Glutamatergic neuron (in vitro differentiated cells): ENCODE data around the gene ARID1B. TPM values are rescaled to one million over a fixed set of nuclear protein-coding genes. Genes with fewer than 3 reads are reported as not detected.

Experiments used
- DNase-seq: peaks from one replicate; pipeline ENCODE4 v3.0.0; 2022
- H3K27ac Mint-ChIP-seq: one replicate; pipeline ENCODE4 v1.8.0; 2020; ENCODE audit warnings: mild to moderate bottlenecking, mixed read lengths, inconsistent platforms; ENCODE audit not compliant: unreplicated experiment
- H3K27me3 Mint-ChIP-seq: one replicate; pipeline ENCODE4 v1.8.0; 2020; ENCODE audit warnings: mild to moderate bottlenecking, moderate library complexity, mixed read lengths, inconsistent platforms; ENCODE audit not compliant: unreplicated experiment
- H3K36me3 Mint-ChIP-seq: one replicate; pipeline ENCODE4 v1.8.0; 2020; ENCODE audit warnings: mild to moderate bottlenecking, mixed read lengths, inconsistent platforms; ENCODE audit not compliant: unreplicated experiment
- H3K4me1 Mint-ChIP-seq: one replicate; pipeline ENCODE4 v1.8.0; 2020; ENCODE audit warnings: mild to moderate bottlenecking, low read depth, mixed read lengths, inconsistent platforms; ENCODE audit not compliant: unreplicated experiment
- H3K4me3 Mint-ChIP-seq: one replicate; pipeline ENCODE4 v1.8.0; 2020; ENCODE audit warnings: mild to moderate bottlenecking, mixed read lengths, inconsistent platforms; ENCODE audit not compliant: unreplicated experiment
- H3K9me3 Mint-ChIP-seq: one replicate; pipeline ENCODE4 v1.8.0; 2020; ENCODE audit warnings: mild to moderate bottlenecking, moderate library complexity, mixed read lengths, inconsistent platforms; ENCODE audit not compliant: unreplicated experiment
- total RNA-seq: library from RNA; stranded (reverse); fragmentation: NEBNext Ultra II Directional; extraction: Animal tissue kit (Norgen Biotek cat#: 25700); gene quantifications from one replicate; pipeline ENCODE4 v1.2.1, GENCODE V29; 2021; ENCODE audit not compliant: unreplicated experiment
- TF ChIP-seq, protein P1 (sequence below): fragments of 200-600 bp; sonication (generic); IDR thresholded peaks from one replicate; pipeline ENCODE4 v1.5.0; 2021; ENCODE audit not compliant: partially characterized antibody, unreplicated experiment

The ARID1B gene
- total RNA-seq, 1 donor from 2014 or later: 202 TPM

DNA sequence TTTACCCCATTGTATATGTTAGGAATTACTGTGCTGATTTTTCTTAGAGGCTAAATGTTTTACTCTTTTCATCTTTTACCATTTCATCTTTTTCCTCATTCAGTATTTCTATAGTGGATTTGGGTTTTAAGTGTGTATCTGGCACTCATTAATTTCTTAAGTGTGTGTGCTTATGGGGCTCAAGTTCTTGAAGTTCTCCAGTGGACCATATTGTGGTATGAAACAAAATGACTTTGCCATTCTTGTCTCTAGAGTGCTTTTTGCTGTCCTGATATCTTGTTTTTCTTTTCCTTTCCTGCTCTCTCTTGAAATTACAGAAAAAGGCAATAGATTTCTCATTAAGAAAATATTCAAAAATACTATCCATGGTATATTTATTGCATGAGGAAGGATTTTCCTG, 123.1 kb downstream of the ARID1B start:
- no peak overlapping the region for H3K4me3 Mint-ChIP-seq
- DNase-seq: no peak
- peaks cover 34% of the 10 kb centered on the region for H3K4me1 Mint-ChIP-seq
- no peaks in the 10 kb centered on the region for H3K27me3 Mint-ChIP-seq
- no peaks in the 10 kb centered on the region for H3K36me3 Mint-ChIP-seq
- peaks cover 3% of the 10 kb centered on the region for H3K9me3 Mint-ChIP-seq
- TF ChIP-seq, protein P1, sequence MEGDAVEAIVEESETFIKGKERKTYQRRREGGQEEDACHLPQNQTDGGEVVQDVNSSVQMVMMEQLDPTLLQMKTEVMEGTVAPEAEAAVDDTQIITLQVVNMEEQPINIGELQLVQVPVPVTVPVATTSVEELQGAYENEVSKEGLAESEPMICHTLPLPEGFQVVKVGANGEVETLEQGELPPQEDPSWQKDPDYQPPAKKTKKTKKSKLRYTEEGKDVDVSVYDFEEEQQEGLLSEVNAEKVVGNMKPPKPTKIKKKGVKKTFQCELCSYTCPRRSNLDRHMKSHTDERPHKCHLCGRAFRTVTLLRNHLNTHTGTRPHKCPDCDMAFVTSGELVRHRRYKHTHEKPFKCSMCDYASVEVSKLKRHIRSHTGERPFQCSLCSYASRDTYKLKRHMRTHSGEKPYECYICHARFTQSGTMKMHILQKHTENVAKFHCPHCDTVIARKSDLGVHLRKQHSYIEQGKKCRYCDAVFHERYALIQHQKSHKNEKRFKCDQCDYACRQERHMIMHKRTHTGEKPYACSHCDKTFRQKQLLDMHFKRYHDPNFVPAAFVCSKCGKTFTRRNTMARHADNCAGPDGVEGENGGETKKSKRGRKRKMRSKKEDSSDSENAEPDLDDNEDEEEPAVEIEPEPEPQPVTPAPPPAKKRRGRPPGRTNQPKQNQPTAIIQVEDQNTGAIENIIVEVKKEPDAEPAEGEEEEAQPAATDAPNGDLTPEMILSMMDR: no peak
- H3K27ac Mint-ChIP-seq: no peak overlapping the region

- Mint-ChIP-seq H3K36me3 (no peaks in the 10 kb centered on the region), H3K27ac (no peak overlapping the region), H3K4me3 (no peak overlapping the region), H3K4me1 (peaks cover 32% of the 10 kb centered on the region), H3K27me3 (no peaks in the 10 kb centered on the region), H3K9me3 (peaks cover 3% of the 10 kb centered on the region)
- no peak for DNase-seq
- TF ChIP-seq, protein P1: no peak
Measured at GRCh38 chr6:156901309-156902019, 124.3 kb downstream of the ARID1B start.

GRCh38 chr6:156902782-156903181, 125.6 kb downstream of the ARID1B start:
- Mint-ChIP-seq H3K36me3 (no peaks in the 10 kb centered on the region), H3K9me3 (peaks cover 3% of the 10 kb centered on the region), H3K27me3 (peaks cover 2% of the 10 kb centered on the region), H3K4me1 (peaks cover 32% of the 10 kb centered on the region), H3K27ac (no peak overlapping the region), H3K4me3 (no peak overlapping the region)
- TF ChIP-seq, protein P1: no peak
- no peak for DNase-seq

DNA sequence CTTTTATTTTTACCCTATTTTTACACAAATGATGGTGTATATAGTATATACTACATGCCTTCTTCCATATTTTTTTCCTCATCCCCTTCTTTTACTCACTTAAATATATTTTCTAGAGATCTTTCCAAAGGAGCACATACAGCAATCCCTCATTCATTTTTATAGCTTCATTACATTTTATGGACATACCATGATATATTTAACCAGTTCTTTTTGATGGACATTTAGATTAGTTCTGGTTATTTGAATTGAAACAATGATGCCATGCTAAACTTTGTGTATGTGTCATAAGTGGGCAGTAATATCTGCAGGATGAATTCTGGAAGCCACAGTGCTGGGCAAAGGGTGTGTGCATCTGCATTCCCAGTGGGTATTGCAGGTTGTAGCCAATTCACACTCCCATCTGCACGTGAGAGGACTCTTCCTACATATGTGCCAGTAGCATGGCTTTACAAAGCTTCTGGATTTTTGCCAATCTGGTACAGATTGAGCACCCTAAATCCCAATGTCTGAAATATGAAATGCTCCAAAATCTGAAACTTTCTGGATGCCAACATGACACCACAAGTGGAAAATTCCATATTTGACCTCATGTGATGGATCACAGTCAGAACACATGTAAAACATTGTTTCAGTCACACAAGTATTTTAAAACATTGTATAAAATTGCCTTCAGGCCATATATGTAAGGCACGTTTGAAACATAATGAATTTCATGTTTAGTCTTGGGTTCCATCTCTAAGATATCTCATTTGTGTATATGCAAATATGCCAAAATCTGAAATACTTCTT, 127.2 kb downstream of the ARID1B start:
- peaks cover 4% of the 10 kb centered on the region for H3K27me3 Mint-ChIP-seq
- H3K9me3 Mint-ChIP-seq: peaks cover 6% of the 10 kb centered on the region
- H3K4me3 Mint-ChIP-seq: no peak overlapping the region
- peaks cover 20% of the 10 kb centered on the region for H3K4me1 Mint-ChIP-seq
- no peaks in the 10 kb centered on the region for H3K36me3 Mint-ChIP-seq
- DNase-seq: no peak
- TF ChIP-seq, protein P1: no peak
- H3K27ac Mint-ChIP-seq: no peak overlapping the region

GRCh38 chr6:156905801-156906200, 128.6 kb downstream of the ARID1B start:
- Mint-ChIP-seq H3K27me3 (peaks cover 4% of the 10 kb centered on the region), H3K4me3 (no peak overlapping the region), H3K27ac (no peak overlapping the region), H3K9me3 (peaks cover 6% of the 10 kb centered on the region), H3K36me3 (no peaks in the 10 kb centered on the region), H3K4me1 (peaks cover 11% of the 10 kb centered on the region)
- no peak for DNase-seq
- TF ChIP-seq, protein P1: no peak
